Naive B cell (primary cell): Measurements from ENCODE around the gene PFDN6. TPM values are rescaled to one million over a fixed set of nuclear protein-coding genes. Genes with fewer than 3 reads are reported as not detected.

Source experiments
- ATAC-seq, 2 donors: fragments of 150-1000 bp; cut with Tn5 transposase; 2 replicates each; pipeline ENCODE4 v1.10.0; 2021; ENCODE audit warnings: low read depth in 2 of 2, mild to moderate bottlenecking in 2 of 2, moderate library complexity in 2 of 2
- DNase-seq: peaks from one replicate; pipeline ENCODE4 v3.0.0; 2022
- H3K27ac Mint-ChIP-seq, 6 donors: one replicate each; pipeline ENCODE4 v1.8.0; 2020 to 2022; ENCODE audit warnings: mild to moderate bottlenecking in 6 of 6, mixed read lengths in 6 of 6, moderate library complexity in 5 of 6, inconsistent platforms in 2 of 6
- H3K27me3 Mint-ChIP-seq, 3 donors: one replicate each; pipeline ENCODE4 v1.8.0; 2021 to 2022; ENCODE audit warnings: mixed read lengths in 3 of 3, mild to moderate bottlenecking in 1 of 3
- H3K36me3 Mint-ChIP-seq, 2 donors: one replicate each; pipeline ENCODE4 v1.8.0; 2020 to 2022; ENCODE audit warnings: mixed read lengths in 2 of 2, inconsistent platforms in 1 of 2, mild to moderate bottlenecking in 1 of 2
- H3K4me1 Mint-ChIP-seq, 3 donors: one replicate each; pipeline ENCODE4 v1.8.0; 2020 to 2022; ENCODE audit warnings: mixed read lengths in 3 of 3, inconsistent platforms in 1 of 3, mild to moderate bottlenecking in 1 of 3, moderate library complexity in 1 of 3
- H3K4me3 Mint-ChIP-seq, 8 donors: one replicate each; pipeline ENCODE4 v1.8.0; 2020 to 2022; ENCODE audit warnings: mild to moderate bottlenecking in 8 of 8, mixed read lengths in 8 of 8, moderate library complexity in 8 of 8, inconsistent platforms in 2 of 8
- H3K9me3 Mint-ChIP-seq, 7 donors: one replicate each; pipeline ENCODE4 v1.8.0; 2020 to 2022; ENCODE audit warnings: mixed read lengths in 7 of 7, mild to moderate bottlenecking in 5 of 7, inconsistent platforms in 2 of 7, moderate library complexity in 1 of 7
- polyA plus RNA-seq, 6 donors: library from polyadenylated mRNA; unstranded; fragments of 300-500 nt; fragmentation: Illumina TruSeq; gene quantifications; one replicate each; pipeline ENCODE4 v1.2.3, GENCODE V29; 2021; ENCODE audit warnings: low read depth in 6 of 6

Gene PFDN6
- polyA plus RNA-seq, 6 donors from 2014 or later = 29.4 to 47.8 (median 41.3) TPM

- Mint-ChIP-seq H3K4me3 (peak overlapping the region in 1 of 8 donors; percentile 28), H3K4me1 (peaks cover 38 to 70% (median 58%) of the 10 kb centered on the region in 3 donors), H3K36me3 (peaks cover 5 to 12% of the 10 kb centered on the region in 2 donors), H3K9me3 (no peaks in the 10 kb centered on the region), H3K27ac (peak overlapping the region in 1 of 6 donors; percentile 37), H3K27me3 (no peaks in the 10 kb centered on the region)
- ATAC-seq (no peak), DNase-seq (no peak)
Observed at GRCh38 chr6:33292996-33293682, 3.7 kb downstream of the PFDN6 start.

GRCh38 chr6:33294086-33294823 is 4.9 kb downstream of the PFDN6 start:
- Mint-ChIP-seq H3K4me3 (peak overlapping the region in 2 of 8 donors; percentile 25 to 98), H3K27ac (peak overlapping the region in 2 of 6 donors; percentile 28 to 89), H3K4me1 (peaks cover 36 to 63% (median 50%) of the 10 kb centered on the region in 3 donors), H3K27me3 (no peaks in the 10 kb centered on the region), H3K9me3 (no peaks in the 10 kb centered on the region), H3K36me3 (peaks cover 4 to 14% of the 10 kb centered on the region in 2 donors)
- no peak for DNase-seq
- ATAC-seq = no peak

GRCh38 chr6:33295621-33296369 is 6.4 kb downstream of the PFDN6 start:
- peak overlapping the region in 7 of 8 donors; percentile 65 to 99 (median 95) for H3K4me3 Mint-ChIP-seq
- DNase-seq (no peak), ATAC-seq (no peak)
- H3K36me3 Mint-ChIP-seq = peaks cover 0 to 14% of the 10 kb centered on the region in 2 donors
- peaks cover 32 to 60% (median 50%) of the 10 kb centered on the region in 3 donors for H3K4me1 Mint-ChIP-seq
- no peaks in the 10 kb centered on the region for H3K27me3 Mint-ChIP-seq
- H3K9me3 Mint-ChIP-seq = peaks cover 0 to 3% (median 0%) of the 10 kb centered on the region in 7 donors
- peak overlapping the region in 4 of 6 donors; percentile 13 to 99 (median 92) for H3K27ac Mint-ChIP-seq

- peaks cover 0 to 3% (median 0%) of the 10 kb centered on the region in 7 donors for H3K9me3 Mint-ChIP-seq
- ATAC-seq (no peak), DNase-seq (no peak)
- peak overlapping the region; percentile 95 to 100 (median 99) for H3K4me3 Mint-ChIP-seq
- peaks cover 0 to 14% of the 10 kb centered on the region in 2 donors for H3K36me3 Mint-ChIP-seq
- peaks cover 32 to 61% (median 47%) of the 10 kb centered on the region in 3 donors for H3K4me1 Mint-ChIP-seq
- H3K27me3 Mint-ChIP-seq = no peaks in the 10 kb centered on the region
- H3K27ac Mint-ChIP-seq = peak overlapping the region in 4 of 6 donors; percentile 28 to 99 (median 86)
Observed at GRCh38 chr6:33296797-33297405, 7.5 kb downstream of the PFDN6 start.

- H3K4me1 Mint-ChIP-seq = peaks cover 32 to 61% (median 50%) of the 10 kb centered on the region in 3 donors
Observed at GRCh38 chr6:33297406-33297955, 8.1 kb downstream of the PFDN6 start.

GRCh38 chr6:33297956-33298772 is 8.8 kb downstream of the PFDN6 start:
- H3K27me3 Mint-ChIP-seq = no peaks in the 10 kb centered on the region
- peak; percentile 19 to 27 for ATAC-seq
- peak overlapping the region; percentile 99 to 100 (median 100) for H3K27ac Mint-ChIP-seq
- peaks cover 0 to 3% (median 0%) of the 10 kb centered on the region in 7 donors for H3K9me3 Mint-ChIP-seq
- H3K4me1 Mint-ChIP-seq = peaks cover 32 to 58% (median 50%) of the 10 kb centered on the region in 3 donors
- H3K36me3 Mint-ChIP-seq = peaks cover 0 to 14% of the 10 kb centered on the region in 2 donors
- peak overlapping the region; percentile 95 to 100 (median 99) for H3K4me3 Mint-ChIP-seq
- peak; percentile 64 for DNase-seq

More at GRCh38 chr6:33297406-33297955, 8.1 kb downstream of the PFDN6 start:
- ATAC-seq = no peak
- H3K9me3 Mint-ChIP-seq = peaks cover 0 to 3% (median 0%) of the 10 kb centered on the region in 7 donors
- H3K27me3 Mint-ChIP-seq = no peaks in the 10 kb centered on the region
- no peak for DNase-seq
- H3K27ac Mint-ChIP-seq = peak overlapping the region in 5 of 6 donors; percentile 86 to 99 (median 94)
- peak overlapping the region; percentile 95 to 100 (median 99) for H3K4me3 Mint-ChIP-seq
- H3K36me3 Mint-ChIP-seq = peaks cover 0 to 14% of the 10 kb centered on the region in 2 donors

- DNase-seq = peak; percentile 66
- H3K9me3 Mint-ChIP-seq = peaks cover 0 to 3% (median 0%) of the 10 kb centered on the region in 7 donors
- peak within 1 kb of the TSS; percentile 99 to 100 (median 100) for H3K27ac Mint-ChIP-seq
- H3K4me1 Mint-ChIP-seq = peaks cover 35 to 57% (median 53%) of the 10 kb centered on the region in 3 donors
- peaks cover 0 to 19% of the 10 kb centered on the region in 2 donors for H3K36me3 Mint-ChIP-seq
- H3K27me3 Mint-ChIP-seq = no peaks in the 10 kb centered on the region
- H3K4me3 Mint-ChIP-seq = peak within 1 kb of the TSS; percentile 95 to 100 (median 99)
- peak; percentile 27 to 37 for ATAC-seq
Observed at GRCh38 chr6:33298773-33299236, 9.4 kb downstream of the PFDN6 start, which contains the start of gene RGL2. RGL2 (minus strand) TSS chr6:33298942; CDS start chr6:33298610, 332 bp downstream.

- ATAC-seq = peak; percentile 83
- Mint-ChIP-seq H3K4me1 (peaks cover 37 to 55% (median 52%) of the 10 kb centered on the region in 3 donors), H3K27ac (peak overlapping the region; percentile 99 to 100 (median 99)), H3K9me3 (peaks cover 0 to 3% (median 0%) of the 10 kb centered on the region in 7 donors), H3K27me3 (no peaks in the 10 kb centered on the region), H3K36me3 (peaks cover 0 to 21% of the 10 kb centered on the region in 2 donors), H3K4me3 (peak overlapping the region; percentile 95 to 100 (median 99))
- peak; percentile 91 for DNase-seq
Observed at GRCh38 chr6:33299237-33299944, 10.0 kb downstream of the PFDN6 start.

- Mint-ChIP-seq H3K4me3 (peak overlapping the region in 2 of 8 donors; percentile 42 to 98), H3K4me1 (peaks cover 54 to 66% (median 62%) of the 10 kb centered on the region in 3 donors), H3K27me3 (no peaks in the 10 kb centered on the region), H3K27ac (peak overlapping the region in 4 of 6 donors; percentile 67 to 100 (median 96)), H3K9me3 (peaks cover 0 to 3% (median 0%) of the 10 kb centered on the region in 7 donors), H3K36me3 (peaks cover 0 to 21% of the 10 kb centered on the region in 2 donors)
- ATAC-seq (no peak), DNase-seq (no peak)
Observed at GRCh38 chr6:33301877-33302276, 12.5 kb downstream of the PFDN6 start.

- no peak for DNase-seq
- H3K4me3 Mint-ChIP-seq = no peak overlapping the region
- no peak for ATAC-seq
- H3K36me3 Mint-ChIP-seq = peaks cover 5 to 15% of the 10 kb centered on the region in 2 donors
- H3K27ac Mint-ChIP-seq = peak overlapping the region in 1 of 6 donors; percentile 73
- peaks cover 48 to 70% (median 56%) of the 10 kb centered on the region in 3 donors for H3K4me1 Mint-ChIP-seq
- no peaks in the 10 kb centered on the region for H3K27me3 Mint-ChIP-seq
- H3K9me3 Mint-ChIP-seq = peaks cover 0 to 3% (median 0%) of the 10 kb centered on the region in 7 donors
Observed at GRCh38 chr6:33304216-33304615, 14.8 kb downstream of the PFDN6 start.

GRCh38 chr6:33305052-33305451 is 15.7 kb downstream of the PFDN6 start:
- Mint-ChIP-seq H3K36me3 (peaks cover 5 to 15% of the 10 kb centered on the region in 2 donors), H3K27ac (peak overlapping the region in 4 of 6 donors; percentile 24 to 92 (median 77)), H3K4me1 (peaks cover 40 to 64% (median 48%) of the 10 kb centered on the region in 3 donors), H3K4me3 (peak overlapping the region in 1 of 8 donors; percentile 59), H3K9me3 (no peaks in the 10 kb centered on the region), H3K27me3 (no peaks in the 10 kb centered on the region)
- DNase-seq (no peak), ATAC-seq (no peak)
